HL-60 (cell line): ENCODE results near the gene KCNMA1.

Experiments used
- CTCF ChIP-seq: IDR thresholded peaks from one replicate; pipeline ENCODE4 v1.5.1; 2011; ENCODE audit warnings: low read length, control low read depth, inconsistent platforms; ENCODE audit not compliant: insufficient read depth
- POLR2AphosphoS5 ChIP-seq: IDR thresholded peaks from 2 replicates; pipeline ENCODE4 v1.6.1; 2012; ENCODE audit warnings: low read depth

GRCh38 chr10:76906256-76906655 lies 731.4 kb downstream of the KCNMA1 start:
- TF ChIP-seq POLR2AphosphoS5 (no peak), CTCF (no peak)
